ENCODE results near the gene C1GALT1C1L.

GRCh38 chr2:43701111-43701510 is 24.9 kb upstream of the C1GALT1C1L start:
- TF ChIP-seq CTCF (IDR thresholded peaks at IDR 0.05; ENCODE audit: insufficient read depth, low read length) (no peak), SPI1 (IDR thresholded peaks at IDR 0.05; ENCODE audit: borderline replicate concordance, low read depth) (no peak)
